Stimulated activated CD4-positive, alpha-beta T cell treated with anti-CD3 and anti-CD28 coated beads, Interleukin-2, amount 100 ng/mL, for 4 hours (primary cell): ENCODE data around the gene NRF1.

ENCODE experiments used
- DNase-seq: peaks from one replicate; pipeline ENCODE4 v3.0.0-alpha.2; 2020; ENCODE audit warnings: low read depth

Gene NRF1

DNA sequence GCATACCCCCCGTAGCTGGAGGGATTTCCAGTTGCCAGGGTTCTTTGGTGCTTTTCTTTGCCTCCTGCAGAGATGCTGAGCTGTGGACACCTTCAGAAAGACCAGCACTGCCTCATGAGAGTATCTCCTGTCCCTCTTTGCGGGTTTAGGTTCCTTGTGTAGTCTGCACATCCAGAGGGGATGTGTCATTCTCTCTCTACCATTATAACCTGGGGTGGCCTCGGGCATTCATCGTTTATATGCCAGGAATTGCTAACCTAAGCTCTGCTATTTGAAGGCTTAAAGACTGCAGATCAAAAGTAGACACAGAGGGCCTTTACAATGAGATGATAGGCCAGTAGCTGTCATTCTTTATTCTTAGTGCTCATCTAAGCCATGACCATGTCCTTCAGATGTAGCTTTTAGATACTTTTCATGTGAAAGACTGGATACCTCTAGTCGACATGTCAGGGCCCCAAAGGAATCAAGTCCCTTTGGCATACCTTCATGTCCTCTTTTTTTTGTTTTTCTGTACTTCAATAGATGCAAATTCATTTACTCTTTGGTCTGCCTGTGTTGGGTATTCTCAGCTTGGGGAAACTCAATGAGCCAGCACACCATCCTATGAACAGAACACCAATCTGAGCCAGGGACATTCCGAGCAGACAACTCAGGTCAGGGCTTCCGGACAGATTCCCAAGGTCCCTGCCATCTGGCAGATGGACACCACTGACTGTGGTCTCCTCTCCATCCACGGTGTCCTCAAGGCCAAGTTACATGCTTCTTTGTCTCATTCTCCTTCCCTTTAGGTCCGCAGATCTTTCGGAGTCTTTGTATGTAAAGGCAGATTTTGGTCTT, 129.3 kb downstream of the NRF1 start:
- no peak for DNase-seq

GRCh38 chr7:129741743-129742213, 130.3 kb downstream of the NRF1 start:
- no peak for DNase-seq

- no peak for DNase-seq
These were observed 130.7 kb downstream of the NRF1 start for GRCh38 chr7:129742256-129742655.

DNA sequence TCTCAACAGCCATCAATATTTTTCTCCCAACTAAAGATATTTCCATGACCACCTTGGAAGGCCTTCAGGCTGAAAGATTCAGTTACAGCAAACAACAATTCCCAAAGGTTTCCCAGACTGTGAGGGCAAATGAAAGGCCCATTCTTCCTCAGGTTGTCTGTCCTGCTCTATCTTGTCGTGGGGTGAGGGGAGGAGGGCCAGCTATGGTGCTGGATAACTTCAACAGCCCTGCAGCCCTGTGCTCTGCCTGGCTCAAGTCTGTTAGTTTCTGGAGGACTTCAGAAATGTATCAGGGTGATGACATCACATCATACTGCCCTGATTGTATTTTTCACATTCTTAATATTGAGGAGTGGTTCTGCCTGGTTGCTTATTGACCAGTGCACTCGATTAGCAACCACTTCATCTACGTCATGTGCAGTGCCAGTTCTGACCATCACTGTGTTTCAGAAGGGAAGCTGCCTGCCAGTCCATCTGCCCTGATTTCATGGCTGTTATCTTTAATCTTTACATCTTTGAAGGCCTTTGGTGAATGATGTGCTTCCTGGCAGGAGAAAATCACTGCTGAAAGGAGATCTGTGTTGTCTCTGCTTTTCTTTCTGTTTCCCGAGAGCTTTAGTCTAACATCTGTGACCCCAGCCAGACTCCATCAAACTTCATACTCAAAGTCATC, 135.5 kb downstream of the NRF1 start:
- no peak for DNase-seq

DNA sequence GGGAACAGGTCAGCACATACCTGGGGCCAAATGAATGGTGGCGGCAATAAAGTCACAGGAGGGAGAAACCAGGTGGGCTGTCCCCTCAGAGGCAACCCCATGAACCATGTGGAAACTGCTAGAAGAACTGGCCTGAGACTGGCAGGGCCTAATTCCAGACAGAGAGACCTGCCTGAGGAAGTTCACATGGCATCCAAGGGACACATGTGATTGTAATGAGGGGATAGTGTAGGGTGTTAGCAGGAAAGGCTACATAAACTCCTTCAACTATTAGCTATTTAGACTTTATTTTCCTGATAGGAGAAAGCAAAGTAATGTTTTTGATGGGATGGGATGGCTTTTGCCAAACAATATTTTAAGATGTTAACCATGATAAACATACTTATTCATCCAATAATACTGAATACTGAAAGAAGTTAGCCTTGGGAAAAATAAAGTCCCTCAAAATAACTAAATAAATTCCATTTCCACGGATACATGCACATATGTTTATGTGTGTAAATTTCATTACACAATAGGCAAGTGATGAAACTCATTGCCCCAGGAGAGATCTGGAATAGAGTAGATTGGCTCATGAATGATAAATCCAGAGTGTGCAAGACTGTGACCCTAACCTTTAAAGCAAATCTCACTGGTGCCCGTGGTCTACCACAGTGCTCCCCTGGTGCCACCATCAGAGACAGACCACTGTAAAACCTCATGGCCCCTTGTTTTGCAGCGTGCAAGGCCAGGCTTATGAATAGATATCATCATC, 137.0 kb downstream of the NRF1 start:
- no peak for DNase-seq

- DNase-seq, result no peak
These were observed 138.6 kb downstream of the NRF1 start for GRCh38 chr7:129750091-129750490.

- DNase-seq, result no peak
These were observed 139.0 kb downstream of the NRF1 start for GRCh38 chr7:129750501-129750900.

GRCh38 chr7:129751916-129752315, 140.4 kb downstream of the NRF1 start:
- DNase-seq, result no peak

DNA sequence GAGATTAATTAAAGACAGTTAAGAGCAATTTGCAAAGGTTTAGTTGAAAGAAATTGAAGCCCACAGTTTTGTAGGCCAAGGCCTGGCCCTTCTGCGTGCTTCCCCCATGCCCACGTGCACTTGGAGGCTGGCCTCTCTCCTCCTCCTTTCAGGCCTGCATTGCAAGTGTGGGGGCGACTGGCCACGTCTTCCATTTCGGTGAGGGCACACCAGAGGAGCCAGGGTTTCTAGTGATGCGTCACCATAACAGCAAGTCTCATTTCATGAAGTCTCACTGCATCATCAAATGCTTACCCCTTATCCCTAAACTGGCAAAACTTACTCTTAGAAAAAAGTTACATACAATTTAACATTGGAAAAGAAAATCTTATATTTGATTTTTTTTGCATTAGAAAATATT, 141.2 kb downstream of the NRF1 start:
- DNase-seq, result no peak

- no peak for DNase-seq
These were observed 142.9 kb downstream of the NRF1 start for GRCh38 chr7:129754406-129754805.

DNA sequence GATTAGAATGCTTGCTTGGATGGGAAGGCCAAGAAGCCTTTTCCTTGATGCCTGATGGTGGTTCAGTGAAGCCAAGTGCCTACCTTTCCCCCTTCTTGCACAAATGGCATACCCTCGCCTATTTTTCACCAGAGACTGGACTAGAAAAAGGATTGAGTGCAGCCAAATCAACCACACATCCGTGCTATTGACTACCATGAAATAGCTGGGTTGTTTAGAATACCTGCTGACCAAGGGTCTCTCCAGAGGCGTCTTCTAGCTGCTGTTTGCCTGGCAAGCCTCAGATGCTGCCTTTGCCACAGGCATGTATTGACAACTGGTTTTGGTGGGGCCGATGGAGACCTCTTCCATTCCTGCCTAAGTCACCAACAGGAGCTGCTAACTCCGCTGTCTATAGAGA, 146.5 kb downstream of the NRF1 start:
- DNase-seq, result no peak

- no peak for DNase-seq
These were observed 151.0 kb downstream of the NRF1 start for GRCh38 chr7:129762387-129762969.

GRCh38 chr7:129764247-129765084, 152.9 kb downstream of the NRF1 start:
- no peak for DNase-seq

DNA sequence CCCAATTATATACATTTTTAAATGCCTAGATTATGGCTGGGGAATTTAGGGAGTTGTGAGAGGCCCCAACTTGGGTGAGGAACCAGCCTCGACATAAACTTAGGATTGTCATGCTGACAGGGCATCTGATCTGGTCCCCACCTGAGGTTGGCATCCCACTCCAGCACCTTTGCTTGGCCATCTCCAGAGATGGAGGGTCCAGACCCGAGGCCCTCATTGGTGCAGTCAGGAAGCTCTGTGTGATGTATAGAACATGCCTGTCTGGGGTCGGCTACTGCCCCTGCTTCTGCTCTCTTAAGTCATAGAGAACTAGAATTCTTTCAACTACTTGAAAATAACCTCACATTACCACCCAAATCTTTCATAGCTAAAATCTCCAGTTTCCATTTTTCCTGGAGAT, 153.8 kb downstream of the NRF1 start:
- DNase-seq, result no peak

DNA sequence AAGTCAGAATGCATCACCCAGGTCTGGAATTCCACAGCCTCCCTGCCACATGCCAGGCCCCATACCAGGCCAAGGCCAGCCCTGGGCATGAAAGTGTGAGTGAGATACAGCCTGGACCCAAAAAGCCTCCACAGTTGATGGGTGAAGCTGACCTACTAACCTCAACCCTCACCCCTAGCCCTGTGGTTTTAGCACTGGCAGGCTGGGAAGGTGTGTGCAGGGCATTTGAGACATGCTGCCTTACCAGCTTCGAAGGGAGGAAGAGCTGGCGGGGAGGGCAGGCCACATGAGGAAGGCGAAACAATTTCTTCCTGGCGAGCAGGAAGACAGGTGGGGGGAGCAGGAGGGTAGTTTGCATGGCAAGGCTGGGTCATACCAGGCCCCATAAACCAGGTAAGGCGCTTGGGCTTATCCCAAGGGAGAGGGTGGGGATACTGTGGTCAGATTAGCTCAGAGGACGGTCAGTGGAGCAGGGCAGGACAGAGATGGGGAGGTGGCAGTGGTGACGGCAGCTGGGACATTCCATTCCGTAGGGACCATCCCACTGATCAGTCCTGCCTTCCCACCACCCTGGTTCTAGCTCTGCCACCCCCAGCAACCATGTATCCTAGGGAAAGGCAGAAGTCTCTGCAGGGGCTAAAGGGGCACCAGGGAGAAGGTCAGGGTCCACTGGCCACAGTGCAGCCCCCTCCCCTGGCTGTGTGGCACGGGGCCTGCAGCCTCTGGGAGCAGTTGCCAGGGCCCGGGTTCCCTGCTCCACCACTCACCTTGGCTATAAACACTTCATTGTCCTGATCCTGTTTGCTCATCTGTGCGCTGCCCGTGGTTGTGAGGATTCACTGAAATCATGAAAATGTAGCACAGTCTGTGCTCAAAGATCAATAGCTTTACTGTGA, 155.8 kb downstream of the NRF1 start:
- no peak for DNase-seq

GRCh38 chr7:129768614-129769399, 157.3 kb downstream of the NRF1 start:
- DNase-seq, result no peak

GRCh38 chr7:129769400-129769774, 157.9 kb downstream of the NRF1 start:
- DNase-seq, result no peak

DNA sequence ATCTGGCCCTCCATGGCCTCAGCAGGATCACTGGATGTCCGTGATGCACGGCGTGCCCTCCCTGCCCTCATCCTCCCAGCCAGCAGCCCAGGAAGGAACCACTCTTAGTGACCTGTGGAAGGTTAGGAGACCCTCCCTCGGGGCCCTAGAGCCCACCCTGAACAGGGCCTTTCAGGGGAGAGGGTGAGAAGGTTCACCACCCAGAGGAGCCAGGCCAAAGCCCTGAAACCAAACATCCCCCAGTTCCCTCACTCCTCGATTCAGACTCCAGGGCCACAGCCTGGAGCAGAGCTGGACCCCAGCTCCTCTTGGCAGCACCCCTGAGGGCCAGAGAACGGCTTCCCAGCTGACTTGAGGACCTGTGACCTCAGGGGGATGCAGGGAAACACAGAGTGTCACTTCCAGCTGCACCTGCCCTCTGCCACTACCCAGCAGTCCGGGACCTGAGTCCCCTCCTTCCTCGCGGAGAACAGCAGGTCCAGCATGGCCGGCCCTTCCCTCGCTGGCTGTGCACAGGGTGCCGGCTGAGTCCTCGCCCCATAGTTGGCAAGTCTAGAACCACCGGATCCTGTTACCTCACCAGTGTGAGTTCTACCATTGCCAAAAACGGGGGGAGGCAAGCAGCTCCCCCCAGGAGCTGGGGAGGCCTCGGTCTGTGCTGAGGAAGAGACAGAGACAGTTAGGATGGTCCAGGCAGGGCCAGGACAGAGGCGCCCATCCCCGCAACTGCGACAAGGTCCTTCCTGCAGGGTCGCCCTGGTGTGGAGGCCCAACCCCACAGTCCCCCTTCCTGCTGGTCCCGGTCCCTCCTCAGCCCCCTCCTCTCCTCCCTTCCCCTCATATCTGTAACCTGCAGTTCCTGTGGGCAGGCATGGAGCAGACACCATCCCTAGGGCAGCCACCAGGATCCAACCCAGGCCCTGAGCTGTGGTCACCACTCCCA, 158.6 kb downstream of the NRF1 start:
- no peak for DNase-seq
